ENCODE results near the gene PPARA.

The PPARA gene

GRCh38 chr22:46156031-46156430 lies 5.7 kb downstream of the PPARA start:
- in situ Hi-C loops (cut with MboI; ENCODE audit: low pct_unique_long_range_greater_than_20kb, low sequenced_read_pairs), result no loop called here
- no peak for DNase-seq

- in situ Hi-C loops (cut with MboI; ENCODE audit: low pct_unique_long_range_greater_than_20kb, low sequenced_read_pairs), result no loop called here
- no peak for DNase-seq
These were observed 8.0 kb downstream of the PPARA start for GRCh38 chr22:46158283-46158682.

- no peak for DNase-seq
These were observed 8.9 kb downstream of the PPARA start for GRCh38 chr22:46159212-46159611.

GRCh38 chr22:46159777-46160176 lies 9.5 kb downstream of the PPARA start:
- in situ Hi-C loops (cut with MboI; ENCODE audit: low pct_unique_long_range_greater_than_20kb, low sequenced_read_pairs), result no loop called here
- no peak for DNase-seq

More at GRCh38 chr22:46159212-46159611, 8.9 kb downstream of the PPARA start:
- in situ Hi-C loops (cut with MboI; ENCODE audit: low pct_unique_long_range_greater_than_20kb, low sequenced_read_pairs), result no loop called here

GRCh38 chr22:46162285-46162684 lies 12.0 kb downstream of the PPARA start:
- DNase-seq, result no peak
- in situ Hi-C loops (cut with MboI; ENCODE audit: low pct_unique_long_range_greater_than_20kb, low sequenced_read_pairs), result no loop called here

- in situ Hi-C loops (cut with MboI; ENCODE audit: low pct_unique_long_range_greater_than_20kb, low sequenced_read_pairs), result no loop called here
- no peak for DNase-seq
These were observed 12.6 kb downstream of the PPARA start for GRCh38 chr22:46162771-46163556.

GRCh38 chr22:46163557-46163888 lies 13.2 kb downstream of the PPARA start:
- no peak for DNase-seq
- in situ Hi-C loops (cut with MboI; ENCODE audit: low pct_unique_long_range_greater_than_20kb, low sequenced_read_pairs), result no loop called here

- DNase-seq, result no peak
- in situ Hi-C loops (cut with MboI; ENCODE audit: low pct_unique_long_range_greater_than_20kb, low sequenced_read_pairs), result no loop called here
These were observed 15.7 kb downstream of the PPARA start for GRCh38 chr22:46165977-46166376.

- no peak for DNase-seq
- in situ Hi-C loops (cut with MboI; ENCODE audit: low pct_unique_long_range_greater_than_20kb, low sequenced_read_pairs), result no loop called here
These were observed 19.3 kb downstream of the PPARA start for GRCh38 chr22:46169628-46170027.

- in situ Hi-C loops (cut with MboI; ENCODE audit: low pct_unique_long_range_greater_than_20kb, low sequenced_read_pairs), result no loop called here
- peak; percentile 73 for DNase-seq
These were observed 21.6 kb downstream of the PPARA start for GRCh38 chr22:46171940-46172339.

GRCh38 chr22:46172522-46173110 lies 22.3 kb downstream of the PPARA start:
- DNase-seq, result no peak
- in situ Hi-C loops (cut with MboI; ENCODE audit: low pct_unique_long_range_greater_than_20kb, low sequenced_read_pairs), result no loop called here

GRCh38 chr22:46173152-46173551 lies 22.8 kb downstream of the PPARA start:
- in situ Hi-C loops (cut with MboI; ENCODE audit: low pct_unique_long_range_greater_than_20kb, low sequenced_read_pairs), result no loop called here
- DNase-seq, result no peak

GRCh38 chr22:46175631-46176030 lies 25.3 kb downstream of the PPARA start:
- DNase-seq, result no peak
- in situ Hi-C loops (cut with MboI; ENCODE audit: low pct_unique_long_range_greater_than_20kb, low sequenced_read_pairs), result no loop called here

GRCh38 chr22:46176508-46177003 lies 26.2 kb downstream of the PPARA start:
- in situ Hi-C loops (cut with MboI; ENCODE audit: low pct_unique_long_range_greater_than_20kb, low sequenced_read_pairs), result no loop called here
- DNase-seq, result no peak

GRCh38 chr22:46178755-46179505 lies 28.6 kb downstream of the PPARA start:
- DNase-seq, result no peak
- in situ Hi-C loops (cut with MboI; ENCODE audit: low pct_unique_long_range_greater_than_20kb, low sequenced_read_pairs), result no loop called here

- in situ Hi-C loops (cut with MboI; ENCODE audit: low pct_unique_long_range_greater_than_20kb, low sequenced_read_pairs), result no loop called here
- no peak for DNase-seq
These were observed 29.4 kb downstream of the PPARA start for GRCh38 chr22:46179748-46180147.

GRCh38 chr22:46180370-46181137 lies 30.2 kb downstream of the PPARA start:
- DNase-seq, result peak; percentile 12
- in situ Hi-C loops (cut with MboI; ENCODE audit: low pct_unique_long_range_greater_than_20kb, low sequenced_read_pairs), result no loop called here

GRCh38 chr22:46183733-46184132 lies 33.4 kb downstream of the PPARA start:
- DNase-seq, result no peak
- in situ Hi-C loops (cut with MboI; ENCODE audit: low pct_unique_long_range_greater_than_20kb, low sequenced_read_pairs), result no loop called here

GRCh38 chr22:46185283-46185682 lies 35.0 kb downstream of the PPARA start:
- in situ Hi-C loops (cut with MboI; ENCODE audit: low pct_unique_long_range_greater_than_20kb, low sequenced_read_pairs), result no loop called here

More at GRCh38 chr22:46185283-46185682, 35.0 kb downstream of the PPARA start:
- DNase-seq, result peak; percentile 49
